ENCODE results near the gene ADCY3.
A peak's percentile ranks its signal among the peaks of the same experiment; 100 is the strongest.

ADCY3 gene

DNA sequence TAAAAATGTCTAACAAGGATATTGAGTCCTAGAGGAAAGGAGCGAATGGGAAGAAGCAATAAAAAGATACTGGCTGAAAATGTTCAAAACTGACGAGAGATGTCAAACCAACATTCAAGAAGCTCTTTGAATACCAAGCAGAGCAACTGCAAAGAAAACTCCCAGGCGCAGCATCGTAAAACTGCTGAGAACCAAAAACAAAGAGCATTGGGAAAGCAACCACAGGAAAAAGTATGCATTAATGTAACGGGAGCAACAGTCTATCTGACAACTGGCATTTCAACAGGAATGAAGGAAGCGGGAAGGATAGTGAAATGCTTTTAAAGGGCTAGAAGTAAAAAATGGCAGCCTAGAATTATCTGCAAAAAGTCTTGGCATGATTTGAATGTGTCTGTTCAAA is 53.1 kb downstream of the ADCY3 start:
- no peak for TF ChIP-seq CTCF (IDR thresholded peaks at IDR 0.05; ENCODE audit: low read length, missing control alignments)
- no peak for DNase-seq (ENCODE audit: low read depth)
- no peak overlapping the region for H3K4me3 ChIP-seq (replicated peaks; ENCODE audit: low read depth, low read length)

DNA sequence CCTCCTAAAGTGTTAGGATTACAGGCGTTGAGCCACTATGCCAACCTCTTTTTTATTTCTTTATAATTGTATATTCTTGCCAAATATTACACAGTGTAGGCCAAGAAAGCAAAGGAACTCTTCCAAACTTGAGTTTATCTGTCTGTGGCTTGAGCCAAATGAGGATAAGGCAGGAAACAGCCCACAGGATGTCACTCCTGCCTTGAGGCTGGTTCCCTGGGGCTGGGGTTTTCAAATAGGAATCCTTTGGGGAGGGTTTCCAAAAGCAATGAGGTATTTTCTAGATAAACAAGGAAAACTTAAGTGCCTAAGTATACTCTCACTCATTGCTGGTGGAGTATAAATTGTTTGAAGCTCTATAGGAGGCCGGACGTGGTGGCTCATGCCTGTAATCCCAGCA is 56.4 kb downstream of the ADCY3 start:
- peak; percentile 57 for DNase-seq (ENCODE audit: low read depth)
- H3K4me3 ChIP-seq (replicated peaks; ENCODE audit: low read depth, low read length) = no peak overlapping the region
- TF ChIP-seq CTCF (IDR thresholded peaks at IDR 0.05; ENCODE audit: low read length, missing control alignments) = no peak

- no peak for TF ChIP-seq CTCF (IDR thresholded peaks at IDR 0.05; ENCODE audit: low read length, missing control alignments)
- H3K4me3 ChIP-seq (replicated peaks; ENCODE audit: low read depth, low read length) = no peak overlapping the region
- no peak for DNase-seq (ENCODE audit: low read depth)
These were observed 58.5 kb downstream of the ADCY3 start for GRCh38 chr2:24861500-24861899.

DNA sequence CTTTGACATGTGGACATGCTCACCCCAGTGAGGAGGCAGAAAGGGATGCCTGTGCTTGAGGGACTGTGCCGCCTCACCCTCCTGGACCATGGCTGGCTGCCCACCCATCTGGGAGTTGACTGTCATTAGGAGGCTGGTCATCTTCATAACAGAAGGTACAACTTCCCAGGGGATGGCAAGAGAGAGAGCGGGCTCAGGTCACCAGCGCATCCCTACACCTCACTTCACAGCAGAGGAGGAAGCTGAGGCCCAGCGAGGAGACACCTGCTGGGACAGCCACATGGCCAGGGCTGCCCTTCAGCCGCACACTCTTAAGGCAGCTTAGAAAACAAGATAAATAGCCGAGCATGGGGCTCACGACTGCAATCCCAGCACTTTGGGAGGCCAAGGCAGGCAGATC is 59.4 kb downstream of the ADCY3 start:
- no peak overlapping the region for H3K4me3 ChIP-seq (replicated peaks; ENCODE audit: low read depth, low read length)
- no peak for DNase-seq (ENCODE audit: low read depth)
- no peak for TF ChIP-seq CTCF (IDR thresholded peaks at IDR 0.05; ENCODE audit: low read length, missing control alignments)

DNA sequence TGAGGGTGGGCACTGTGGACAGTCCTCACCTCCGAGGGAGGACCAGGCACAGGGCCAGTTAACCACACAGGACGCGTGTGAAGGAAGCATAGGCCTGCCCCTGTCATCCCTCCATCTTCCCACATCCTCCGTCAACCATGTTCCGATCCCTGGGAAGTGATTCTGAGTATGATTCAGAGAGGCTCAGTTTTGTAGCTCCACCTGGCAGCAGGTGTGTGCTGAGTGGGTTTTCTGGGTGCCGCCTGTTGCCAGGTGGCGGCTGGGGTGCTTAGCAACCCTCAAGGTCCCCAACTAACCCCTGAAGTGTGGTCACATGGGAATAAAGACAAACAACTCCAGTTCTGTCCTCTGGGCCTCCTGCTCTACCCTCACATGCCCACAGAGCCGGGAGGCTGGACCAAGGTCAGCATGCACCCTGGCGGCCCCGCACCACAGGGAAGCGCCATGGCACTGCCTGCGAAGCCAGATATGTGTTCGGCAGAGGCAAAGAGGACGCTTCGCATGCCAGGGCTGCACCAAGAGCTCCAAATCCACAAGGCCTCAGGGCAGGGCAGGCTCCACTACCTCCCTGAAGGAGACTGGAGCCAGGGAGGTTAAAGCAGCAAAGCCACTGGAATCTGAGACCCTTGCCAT is 60.0 kb downstream of the ADCY3 start:
- TF ChIP-seq CTCF (IDR thresholded peaks at IDR 0.05; ENCODE audit: low read length, missing control alignments) = no peak
- no peak for DNase-seq (ENCODE audit: low read depth)
- no peak overlapping the region for H3K4me3 ChIP-seq (replicated peaks; ENCODE audit: low read depth, low read length)

GRCh38 chr2:24858996-24859395 is 61.0 kb downstream of the ADCY3 start:
- no peak for DNase-seq (ENCODE audit: low read depth)
- no peak for TF ChIP-seq CTCF (IDR thresholded peaks at IDR 0.05; ENCODE audit: low read length, missing control alignments)
- H3K4me3 ChIP-seq (replicated peaks; ENCODE audit: low read depth, low read length) = no peak overlapping the region

DNA sequence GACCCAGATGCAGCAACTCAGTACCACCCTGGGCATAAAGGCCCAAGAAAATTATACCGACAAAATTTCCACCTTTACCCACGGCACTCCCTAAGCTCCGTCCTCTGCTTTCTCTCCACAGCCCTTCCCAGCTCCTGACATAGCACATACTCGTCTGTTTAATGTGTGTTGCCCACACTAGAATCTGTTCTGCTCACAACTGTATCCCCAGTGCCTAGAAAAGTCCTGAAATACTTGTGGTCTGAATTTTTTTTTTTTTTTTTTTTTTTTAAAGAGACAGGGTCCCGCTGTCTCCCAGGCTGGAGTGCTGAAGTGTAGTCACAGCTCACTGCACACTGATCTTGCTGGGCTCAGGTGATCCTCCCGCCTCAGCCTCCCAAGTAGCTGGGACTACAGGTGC is 62.3 kb downstream of the ADCY3 start:
- DNase-seq (ENCODE audit: low read depth) = no peak
- no peak for TF ChIP-seq CTCF (IDR thresholded peaks at IDR 0.05; ENCODE audit: low read length, missing control alignments)
- H3K4me3 ChIP-seq (replicated peaks; ENCODE audit: low read depth, low read length) = no peak overlapping the region

Measured in fibroblast of pulmonary artery (primary cell).